Non-pigmented ciliary epithelial cell (primary cell): ENCODE measurements around the gene YIF1B.
A peak's percentile ranks its signal among the peaks of the same experiment; 100 is the strongest.
"Not testable (repeated sequence)": the region's sequence is repeated elsewhere in the genome, so short reads cannot be mapped to it uniquely, and the experiment has no call there.

ENCODE experiments used
- DNase-seq: peaks from one replicate; pipeline ENCODE4 v3.0.0-alpha.2; 2010; ENCODE audit warnings: low read depth

The YIF1B gene

GRCh38 chr19:38315657-38316476 lies at the start of gene YIF1B:
YIF1B (minus strand) TSS chr19:38315947; CDS start chr19:38315917, 30 bp downstream.
- DNase-seq = peak; percentile 91

GRCh38 chr19:38362946-38363688 lies 47.4 kb upstream of the YIF1B start:
- not testable (repeated sequence) for DNase-seq

GRCh38 chr19:38362076-38362945 lies 46.6 kb upstream of the YIF1B start:
- DNase-seq = no peak

- DNase-seq = no peak
Observed at GRCh38 chr19:38361633-38362075, 45.9 kb upstream of the YIF1B start.

- DNase-seq = no peak
Observed at GRCh38 chr19:38360839-38361631, 45.3 kb upstream of the YIF1B start.

- no peak for DNase-seq
Observed at GRCh38 chr19:38360351-38360750, 44.6 kb upstream of the YIF1B start.

- no peak for DNase-seq
Observed at GRCh38 chr19:38359242-38360021, 43.7 kb upstream of the YIF1B start.

- no peak for DNase-seq
Observed at GRCh38 chr19:38358071-38358470, 42.3 kb upstream of the YIF1B start.

GRCh38 chr19:38355728-38356725 lies 40.3 kb upstream of the YIF1B start:
- no peak for DNase-seq

GRCh38 chr19:38352611-38353010 lies 36.9 kb upstream of the YIF1B start:
- no peak for DNase-seq

GRCh38 chr19:38351865-38352395 lies 36.2 kb upstream of the YIF1B start:
- no peak for DNase-seq

- no peak for DNase-seq
Observed at GRCh38 chr19:38350883-38351282, 35.1 kb upstream of the YIF1B start.

GRCh38 chr19:38346837-38347236 lies 31.1 kb upstream of the YIF1B start:
- DNase-seq = no peak

- DNase-seq = no peak
Observed at GRCh38 chr19:38340927-38341326, 25.2 kb upstream of the YIF1B start.

GRCh38 chr19:38339011-38339410 lies 23.3 kb upstream of the YIF1B start:
- DNase-seq = not testable (repeated sequence)

- no peak for DNase-seq
Observed at GRCh38 chr19:38337360-38337653, 21.6 kb upstream of the YIF1B start.

- peak; percentile 72 for DNase-seq
Observed at GRCh38 chr19:38336638-38337359, 21.1 kb upstream of the YIF1B start.

- peak; percentile 81 for DNase-seq
Observed at GRCh38 chr19:38335949-38336637, 20.3 kb upstream of the YIF1B start.
